ENCODE measurements around the gene SLITRK1.

GRCh38 chr13:83881140-83881684 lies 1.1 kb downstream of the SLITRK1 start:
- TF ChIP-seq CTCF (optimal IDR thresholded peaks at IDR 0.05 in 1 of 3, IDR thresholded peaks at IDR 0.05 in 1 of 3, conservative IDR thresholded peaks at IDR 0.05 in 1 of 3; ENCODE audit: extremely low read depth in 1 of 3, insufficient read depth in 2 of 3, low read length in 3 of 3) (no peak), EZH2 (IDR thresholded peaks at IDR 0.05; ENCODE audit: low read length) (no peak)

All from keratinocyte (primary cell).